BE2C (cell line): Measurements from ENCODE around the gene CPT1C.

ENCODE experiments used
- DNase-seq: peaks from one replicate; pipeline ENCODE4 v3.0.0-alpha.2; 2020
- H3K27me3 ChIP-seq: fragments of 250-450 bp; sonication (Bioruptor Pico); 2 replicates; pipeline ENCODE4 v1.5.1; 2020; ENCODE audit warnings: mild to moderate bottlenecking
- H3K36me3 ChIP-seq: fragments of 250-450 bp; sonication (Bioruptor Pico); 2 replicates; pipeline ENCODE4 v1.5.1; 2020; ENCODE audit warnings: mild to moderate bottlenecking
- H3K4me1 ChIP-seq: fragments of 250-450 bp; sonication (Bioruptor Pico); 2 replicates; pipeline ENCODE4 v1.5.1; 2020
- H3K4me3 ChIP-seq: 2 replicates; pipeline ENCODE4 v1.5.1; 2011; ENCODE audit warnings: low read depth, low read length
- H3K9me3 ChIP-seq: fragments of 250-450 bp; sonication (Bioruptor Pico); 2 replicates; pipeline ENCODE4 v1.5.1; 2020
- CTCF ChIP-seq: IDR thresholded peaks from 2 replicates; pipeline ENCODE4 v1.5.1; 2012; ENCODE audit warnings: mild to moderate bottlenecking, low read depth, low read length

CPT1C gene

GRCh38 chr19:49749055-49749716, 58.3 kb downstream of the CPT1C start:
- TF ChIP-seq CTCF: no peak
- no peak for DNase-seq

GRCh38 chr19:49749771-49750170, 58.9 kb downstream of the CPT1C start:
- no peak overlapping the region for H3K4me3 ChIP-seq
- H3K27me3 ChIP-seq: no peaks in the 10 kb centered on the region
- no peaks in the 10 kb centered on the region for H3K36me3 ChIP-seq
- no peak for TF ChIP-seq CTCF
- no peaks in the 10 kb centered on the region; the same call in none of the 2 replicates for H3K9me3 ChIP-seq
- H3K4me1 ChIP-seq: no peaks in the 10 kb centered on the region
- no peak for DNase-seq

More at GRCh38 chr19:49749055-49749716, 58.3 kb downstream of the CPT1C start:
- H3K36me3 ChIP-seq: no peaks in the 10 kb centered on the region
- no peaks in the 10 kb centered on the region for H3K27me3 ChIP-seq
- H3K4me1 ChIP-seq: no peaks in the 10 kb centered on the region
- H3K4me3 ChIP-seq: no peak overlapping the region
- no peaks in the 10 kb centered on the region; the same call in none of the 2 replicates for H3K9me3 ChIP-seq

- Histone ChIP-seq H3K36me3 (no peaks in the 10 kb centered on the region), H3K27me3 (no peaks in the 10 kb centered on the region), H3K4me1 (no peaks in the 10 kb centered on the region), H3K4me3 (no peak overlapping the region), H3K9me3 (no peaks in the 10 kb centered on the region; the same call in 1 of the 2 replicates)
- DNase-seq: no peak
- no peak for TF ChIP-seq CTCF
Measured at GRCh38 chr19:49752701-49753100, 61.8 kb downstream of the CPT1C start.

- Histone ChIP-seq H3K4me1 (no peaks in the 10 kb centered on the region), H3K9me3 (no peaks in the 10 kb centered on the region; the same call in 1 of the 2 replicates), H3K27me3 (no peaks in the 10 kb centered on the region), H3K4me3 (no peak overlapping the region), H3K36me3 (no peaks in the 10 kb centered on the region)
- DNase-seq: no peak
- no peak for TF ChIP-seq CTCF
Measured at GRCh38 chr19:49755956-49756355, 65.0 kb downstream of the CPT1C start.

- no peak for TF ChIP-seq CTCF
- H3K4me1 ChIP-seq: no peaks in the 10 kb centered on the region
- no peak for DNase-seq
- no peaks in the 10 kb centered on the region for H3K9me3 ChIP-seq
- no peaks in the 10 kb centered on the region for H3K27me3 ChIP-seq
- no peak overlapping the region for H3K4me3 ChIP-seq
- no peaks in the 10 kb centered on the region for H3K36me3 ChIP-seq
Measured at GRCh38 chr19:49758292-49758691, 67.4 kb downstream of the CPT1C start.

GRCh38 chr19:49761249-49761624, 70.3 kb downstream of the CPT1C start:
- no peaks in the 10 kb centered on the region for H3K9me3 ChIP-seq
- H3K27me3 ChIP-seq: no peaks in the 10 kb centered on the region
- H3K4me3 ChIP-seq: no peak overlapping the region
- no peak for TF ChIP-seq CTCF
- no peak for DNase-seq
- H3K36me3 ChIP-seq: no peaks in the 10 kb centered on the region
- no peaks in the 10 kb centered on the region for H3K4me1 ChIP-seq
